ENCODE data around the gene ZMAT2.

Gene ZMAT2

DNA sequence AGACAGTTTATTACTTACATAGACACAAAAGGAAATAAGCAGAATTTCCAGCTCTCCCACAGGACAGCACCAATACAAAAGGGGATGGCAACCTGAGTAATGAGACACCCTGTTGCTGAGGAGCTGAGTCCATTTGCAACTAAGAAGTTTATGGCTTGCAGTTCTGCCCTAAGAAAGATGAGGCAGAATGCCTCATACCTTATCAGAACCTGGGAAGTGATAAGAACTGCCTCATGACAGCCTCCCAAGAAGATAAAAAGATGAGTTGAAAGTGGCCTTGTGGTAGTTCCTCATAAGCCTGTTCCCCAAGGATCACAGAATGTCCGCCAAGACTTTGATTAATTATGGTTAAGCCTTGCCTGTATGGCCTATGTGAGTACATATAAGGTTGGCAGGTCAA, 41.7 kb downstream of the ZMAT2 start:
- Histone ChIP-seq H3F3A (ENCODE audit: insufficient read depth, low read length) (no peaks in the 10 kb centered on the region), H3K27ac (ENCODE audit: low read length) (no peak overlapping the region), H3K4me1 (ENCODE audit: low read length) (no peaks in the 10 kb centered on the region), H4K20me1 (ENCODE audit: insufficient read depth, low read length) (no peaks in the 10 kb centered on the region), H3K9ac (ENCODE audit: low read length) (no peak overlapping the region), H3K9me3 (replicated peaks; ENCODE audit: insufficient read depth, low read length) (no peaks in the 10 kb centered on the region), H3K4me2 (ENCODE audit: low read depth, low read length) (no peak overlapping the region), H2AFZ (ENCODE audit: low read length) (no peak overlapping the region), H3K36me3 (replicated peaks; ENCODE audit: insufficient read depth, low read length) (no peaks in the 10 kb centered on the region), H3K27me3 (replicated peaks; ENCODE audit: insufficient read depth, low read length) (no peaks in the 10 kb centered on the region), H3K79me2 (ENCODE audit: low read length) (no peaks in the 10 kb centered on the region), H3K9me2 (replicated peaks; ENCODE audit: insufficient read depth, low read length) (no peaks in the 10 kb centered on the region), H3K4me3 (ENCODE audit: low read length) (no peak overlapping the region)
- TF ChIP-seq EZH2phosphoT487 (IDR thresholded peaks at IDR 0.05; ENCODE audit: low read length) (no peak), EZH2 (optimal IDR thresholded peaks at IDR 0.05; ENCODE audit: low read depth, low read length) (no peak)
- TF ChIP-seq, protein P1, sequence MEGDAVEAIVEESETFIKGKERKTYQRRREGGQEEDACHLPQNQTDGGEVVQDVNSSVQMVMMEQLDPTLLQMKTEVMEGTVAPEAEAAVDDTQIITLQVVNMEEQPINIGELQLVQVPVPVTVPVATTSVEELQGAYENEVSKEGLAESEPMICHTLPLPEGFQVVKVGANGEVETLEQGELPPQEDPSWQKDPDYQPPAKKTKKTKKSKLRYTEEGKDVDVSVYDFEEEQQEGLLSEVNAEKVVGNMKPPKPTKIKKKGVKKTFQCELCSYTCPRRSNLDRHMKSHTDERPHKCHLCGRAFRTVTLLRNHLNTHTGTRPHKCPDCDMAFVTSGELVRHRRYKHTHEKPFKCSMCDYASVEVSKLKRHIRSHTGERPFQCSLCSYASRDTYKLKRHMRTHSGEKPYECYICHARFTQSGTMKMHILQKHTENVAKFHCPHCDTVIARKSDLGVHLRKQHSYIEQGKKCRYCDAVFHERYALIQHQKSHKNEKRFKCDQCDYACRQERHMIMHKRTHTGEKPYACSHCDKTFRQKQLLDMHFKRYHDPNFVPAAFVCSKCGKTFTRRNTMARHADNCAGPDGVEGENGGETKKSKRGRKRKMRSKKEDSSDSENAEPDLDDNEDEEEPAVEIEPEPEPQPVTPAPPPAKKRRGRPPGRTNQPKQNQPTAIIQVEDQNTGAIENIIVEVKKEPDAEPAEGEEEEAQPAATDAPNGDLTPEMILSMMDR (IDR thresholded peaks at IDR 0.05; ENCODE audit: low read length), result no peak
- DNase-seq, result no peak

DNA sequence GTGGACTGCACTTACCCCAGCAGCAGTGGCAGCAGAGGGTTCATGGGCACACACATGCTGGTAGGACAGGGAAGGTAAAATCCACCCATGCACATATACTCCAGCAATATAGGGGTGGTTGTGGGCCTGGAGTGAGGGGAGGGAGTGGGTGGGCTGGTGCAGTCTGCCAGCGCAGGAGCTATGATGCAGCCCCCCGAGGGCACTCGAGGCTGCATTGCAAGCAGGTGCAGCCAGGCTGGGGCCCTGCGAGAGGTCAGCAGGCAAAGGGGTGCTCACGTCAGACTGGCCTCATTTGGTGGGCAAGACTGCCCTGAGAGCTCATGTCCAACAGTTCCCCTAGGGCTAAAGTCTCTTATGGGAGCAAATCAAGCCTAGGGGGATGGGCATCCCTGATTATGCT, 53.3 kb downstream of the ZMAT2 start:
- TF ChIP-seq, protein P1 (IDR thresholded peaks at IDR 0.05; ENCODE audit: low read length), result no peak
- no peak for TF ChIP-seq EZH2phosphoT487 (IDR thresholded peaks at IDR 0.05; ENCODE audit: low read length)
- TF ChIP-seq EZH2 (optimal IDR thresholded peaks at IDR 0.05; ENCODE audit: low read depth, low read length), result no peak
- Histone ChIP-seq H3K9me3 (replicated peaks; ENCODE audit: insufficient read depth, low read length) (no peaks in the 10 kb centered on the region), H3K79me2 (ENCODE audit: low read length) (no peaks in the 10 kb centered on the region)

More for the DNA sequence above, 53.3 kb downstream of the ZMAT2 start:
- Histone ChIP-seq H3K4me3 (ENCODE audit: low read length) (no peak overlapping the region), H3K27me3 (replicated peaks; ENCODE audit: insufficient read depth, low read length) (no peaks in the 10 kb centered on the region), H3K36me3 (replicated peaks; ENCODE audit: insufficient read depth, low read length) (no peaks in the 10 kb centered on the region), H3K4me2 (ENCODE audit: low read depth, low read length) (no peak overlapping the region), H3F3A (ENCODE audit: insufficient read depth, low read length) (no peaks in the 10 kb centered on the region), H3K9me2 (replicated peaks; ENCODE audit: insufficient read depth, low read length) (no peaks in the 10 kb centered on the region), H3K27ac (ENCODE audit: low read length) (no peak overlapping the region), H4K20me1 (ENCODE audit: insufficient read depth, low read length) (no peaks in the 10 kb centered on the region), H3K4me1 (ENCODE audit: low read length) (no peaks in the 10 kb centered on the region), H3K9ac (ENCODE audit: low read length) (no peak overlapping the region), H2AFZ (ENCODE audit: low read length) (no peak overlapping the region)
- no peak for DNase-seq
